BE2C (cell line): ENCODE data around the gene ANP32A.

Source experiments
- DNase-seq: peaks from one replicate; pipeline ENCODE4 v3.0.0-alpha.2; 2020
- H3K27me3 ChIP-seq: fragments of 250-450 bp; sonication (Bioruptor Pico); 2 replicates; pipeline ENCODE4 v1.5.1; 2020; ENCODE audit warnings: mild to moderate bottlenecking
- H3K36me3 ChIP-seq: fragments of 250-450 bp; sonication (Bioruptor Pico); 2 replicates; pipeline ENCODE4 v1.5.1; 2020; ENCODE audit warnings: mild to moderate bottlenecking
- H3K4me1 ChIP-seq: fragments of 250-450 bp; sonication (Bioruptor Pico); 2 replicates; pipeline ENCODE4 v1.5.1; 2020
- H3K4me3 ChIP-seq: 2 replicates; pipeline ENCODE4 v1.5.1; 2011; ENCODE audit warnings: low read depth, low read length
- H3K9me3 ChIP-seq: fragments of 250-450 bp; sonication (Bioruptor Pico); 2 replicates; pipeline ENCODE4 v1.5.1; 2020
- CTCF ChIP-seq: IDR thresholded peaks from 2 replicates; pipeline ENCODE4 v1.5.1; 2012; ENCODE audit warnings: mild to moderate bottlenecking, low read depth, low read length

The ANP32A gene

GRCh38 chr15:68797599-68798345, 22.9 kb downstream of the ANP32A start:
- no peaks in the 10 kb centered on the region for H3K9me3 ChIP-seq
- no peak for TF ChIP-seq CTCF
- H3K4me3 ChIP-seq = no peak overlapping the region
- no peak for DNase-seq
- H3K36me3 ChIP-seq = peaks cover 39% of the 10 kb centered on the region
- H3K27me3 ChIP-seq = no peaks in the 10 kb centered on the region
- peaks cover 3% of the 10 kb centered on the region for H3K4me1 ChIP-seq

GRCh38 chr15:68797191-68797590, 23.5 kb downstream of the ANP32A start:
- Histone ChIP-seq H3K9me3 (no peaks in the 10 kb centered on the region), H3K4me1 (peaks cover 3% of the 10 kb centered on the region), H3K36me3 (peaks cover 40% of the 10 kb centered on the region), H3K4me3 (no peak overlapping the region), H3K27me3 (no peaks in the 10 kb centered on the region)
- no peak for DNase-seq
- TF ChIP-seq CTCF = no peak

- H3K4me1 ChIP-seq = peaks cover 3% of the 10 kb centered on the region
- no peak for TF ChIP-seq CTCF
- H3K4me3 ChIP-seq = no peak overlapping the region
- peaks cover 42% of the 10 kb centered on the region for H3K36me3 ChIP-seq
- no peak for DNase-seq
- no peaks in the 10 kb centered on the region for H3K9me3 ChIP-seq
- no peaks in the 10 kb centered on the region for H3K27me3 ChIP-seq
These were observed 24.1 kb downstream of the ANP32A start for GRCh38 chr15:68796576-68796975.

- H3K36me3 ChIP-seq = peaks cover 51% of the 10 kb centered on the region
- no peak overlapping the region for H3K4me3 ChIP-seq
- H3K4me1 ChIP-seq = peaks cover 10% of the 10 kb centered on the region
- H3K9me3 ChIP-seq = no peaks in the 10 kb centered on the region
- H3K27me3 ChIP-seq = no peaks in the 10 kb centered on the region
- no peak for TF ChIP-seq CTCF
- DNase-seq = no peak
These were observed 25.3 kb downstream of the ANP32A start for GRCh38 chr15:68795298-68795848.

- Histone ChIP-seq H3K36me3 (peaks cover 56% of the 10 kb centered on the region), H3K4me3 (no peak overlapping the region), H3K4me1 (peaks cover 15% of the 10 kb centered on the region)
These were observed 25.8 kb downstream of the ANP32A start for GRCh38 chr15:68794863-68795262.

More at GRCh38 chr15:68794863-68795262, 25.8 kb downstream of the ANP32A start:
- DNase-seq = no peak
- Histone ChIP-seq H3K9me3 (no peaks in the 10 kb centered on the region), H3K27me3 (no peaks in the 10 kb centered on the region)
- no peak for TF ChIP-seq CTCF
